NK-92 (cell line): Measurements from ENCODE around the gene SCG5.

ENCODE experiments used
- DNase-seq: peaks from one replicate; lab custom pipeline; 2025; ENCODE audit not compliant: unreplicated experiment; lab: John Stamatoyannopoulos, UW

SCG5 gene

DNA sequence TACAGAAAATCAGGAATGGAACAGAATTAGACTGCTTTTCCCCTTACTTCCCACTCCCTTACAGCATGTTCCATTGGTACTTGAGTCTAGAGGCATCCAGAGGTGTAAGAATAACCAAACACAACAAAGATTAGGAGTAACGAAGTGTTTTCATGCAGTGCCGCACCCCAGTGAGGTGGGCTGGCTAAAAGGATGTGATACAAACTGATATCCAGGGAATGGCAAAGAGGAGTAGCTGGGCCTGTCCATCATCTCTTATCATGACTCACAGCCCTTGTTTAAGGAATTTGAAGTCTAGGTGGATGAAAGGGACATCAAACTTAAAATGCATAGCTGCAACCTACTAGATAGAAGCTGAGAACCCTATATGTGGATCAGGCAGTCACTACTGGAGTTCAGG, 16.4 kb downstream of the SCG5 start:
- no peak for DNase-seq

DNA sequence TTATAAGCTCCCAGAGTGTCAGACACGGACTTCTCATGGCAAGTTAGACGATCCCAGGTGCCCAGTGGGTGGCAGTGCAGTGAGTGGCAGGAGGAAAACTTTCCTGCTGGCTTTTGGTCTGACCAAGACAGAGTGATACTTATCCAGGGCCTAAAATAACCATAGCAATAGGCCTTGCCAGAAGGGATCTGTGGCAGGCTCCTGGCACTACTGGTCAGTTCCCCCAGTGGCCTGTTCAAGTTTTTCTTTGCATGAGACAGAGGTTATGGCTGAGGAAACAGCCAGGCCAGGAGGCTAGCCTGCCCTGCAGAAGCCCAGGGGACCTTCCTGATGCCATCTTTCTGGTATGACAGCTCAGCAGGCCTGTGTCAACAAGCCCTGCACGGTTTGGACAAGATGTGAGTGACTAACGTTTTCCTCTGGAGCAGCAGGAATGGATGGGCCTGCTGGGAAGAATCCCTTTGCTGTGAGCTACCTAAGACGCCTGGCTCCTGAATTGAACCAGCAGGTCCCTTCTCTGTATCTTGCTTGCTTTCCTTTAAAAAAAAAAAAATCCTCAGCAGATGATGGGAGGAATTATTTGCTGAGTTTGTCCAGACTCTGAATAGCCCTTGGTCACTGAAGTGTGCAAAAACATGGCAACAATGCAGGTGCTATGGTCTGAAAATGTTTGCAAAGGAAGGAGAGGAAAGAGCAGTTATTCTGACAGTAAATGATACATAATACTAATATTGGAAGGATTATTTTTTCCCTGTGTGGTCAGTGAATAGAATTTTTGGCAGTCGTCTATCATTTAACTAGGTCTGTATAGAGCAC, 18.0 kb downstream of the SCG5 start:
- no peak for DNase-seq

DNA sequence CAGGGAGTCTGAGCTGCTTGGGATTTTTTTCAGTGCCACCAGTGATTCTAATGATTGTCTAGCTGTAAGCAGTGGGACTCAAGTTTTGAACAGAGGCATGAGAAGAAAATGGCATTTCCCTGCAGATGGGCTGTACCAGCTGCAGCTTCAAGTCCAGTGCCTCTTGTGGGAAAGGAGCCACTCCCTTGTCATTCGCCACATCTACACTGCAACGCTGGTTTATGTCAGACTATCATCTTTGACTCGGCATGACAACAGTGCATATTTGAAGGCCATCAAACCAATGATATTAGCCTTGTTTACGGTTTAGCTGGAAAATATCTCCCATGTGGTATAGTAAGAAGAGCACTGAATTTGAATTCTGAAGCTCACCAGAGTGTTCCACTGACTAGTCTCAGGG, 22.2 kb downstream of the SCG5 start:
- DNase-seq = no peak

DNA sequence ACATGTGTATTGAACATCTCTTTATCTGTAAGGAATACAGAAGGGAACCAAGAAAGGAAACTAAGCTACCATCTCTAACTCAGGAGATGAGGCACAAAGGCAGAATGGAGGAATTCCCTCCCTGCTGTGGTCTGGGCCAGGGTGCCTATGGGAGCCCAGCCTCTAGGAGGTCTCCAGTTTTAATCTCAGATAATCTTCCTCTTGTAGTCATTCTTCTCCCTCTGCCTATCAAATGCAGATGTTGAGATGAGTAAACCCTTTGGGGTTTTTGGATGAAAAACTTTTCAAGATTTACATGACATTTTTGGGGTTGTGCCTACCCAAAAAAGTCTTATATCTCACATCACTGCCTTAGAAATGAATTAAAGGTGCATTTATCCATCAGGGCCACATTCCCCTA, 23.3 kb downstream of the SCG5 start:
- DNase-seq = no peak

DNA sequence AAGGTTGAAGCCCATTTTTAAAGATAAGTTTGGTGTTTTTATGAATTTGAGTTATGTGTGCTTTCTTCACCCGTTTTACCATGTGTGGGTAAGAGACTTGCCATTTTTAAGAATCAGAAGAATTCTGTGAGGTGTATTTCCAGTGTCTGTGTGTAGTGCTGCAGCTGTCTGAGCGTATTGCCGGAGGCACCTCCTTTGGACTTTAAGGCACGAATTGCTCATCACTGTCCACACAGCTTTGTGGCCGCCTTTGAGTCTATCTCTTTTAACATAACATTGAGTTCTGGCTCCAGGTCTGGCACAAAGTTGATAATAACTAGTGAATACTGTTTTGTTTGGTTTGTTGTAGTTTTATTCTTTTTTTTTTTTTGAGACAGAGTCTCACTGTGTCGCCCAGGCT, 25.8 kb downstream of the SCG5 start:
- DNase-seq = no peak

DNA sequence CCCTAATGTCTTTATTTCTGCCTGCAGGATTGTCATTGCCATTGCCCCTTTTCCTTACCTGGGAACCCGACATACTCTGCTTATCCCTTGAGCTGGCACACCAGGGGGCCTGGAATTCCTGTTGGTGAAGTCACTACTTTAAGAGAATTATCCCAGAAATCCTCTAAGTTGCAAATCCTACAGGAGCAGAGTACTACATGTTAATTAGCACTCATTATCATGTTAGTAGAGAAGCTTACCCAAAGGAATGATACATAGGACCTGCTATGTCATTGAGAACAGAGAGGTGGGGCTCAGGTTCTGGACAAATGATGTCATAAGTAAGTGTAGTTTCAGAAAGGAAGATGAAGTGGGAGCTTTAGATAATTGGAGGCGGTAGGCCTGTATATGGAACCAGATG, 27.4 kb downstream of the SCG5 start:
- DNase-seq = no peak

DNA sequence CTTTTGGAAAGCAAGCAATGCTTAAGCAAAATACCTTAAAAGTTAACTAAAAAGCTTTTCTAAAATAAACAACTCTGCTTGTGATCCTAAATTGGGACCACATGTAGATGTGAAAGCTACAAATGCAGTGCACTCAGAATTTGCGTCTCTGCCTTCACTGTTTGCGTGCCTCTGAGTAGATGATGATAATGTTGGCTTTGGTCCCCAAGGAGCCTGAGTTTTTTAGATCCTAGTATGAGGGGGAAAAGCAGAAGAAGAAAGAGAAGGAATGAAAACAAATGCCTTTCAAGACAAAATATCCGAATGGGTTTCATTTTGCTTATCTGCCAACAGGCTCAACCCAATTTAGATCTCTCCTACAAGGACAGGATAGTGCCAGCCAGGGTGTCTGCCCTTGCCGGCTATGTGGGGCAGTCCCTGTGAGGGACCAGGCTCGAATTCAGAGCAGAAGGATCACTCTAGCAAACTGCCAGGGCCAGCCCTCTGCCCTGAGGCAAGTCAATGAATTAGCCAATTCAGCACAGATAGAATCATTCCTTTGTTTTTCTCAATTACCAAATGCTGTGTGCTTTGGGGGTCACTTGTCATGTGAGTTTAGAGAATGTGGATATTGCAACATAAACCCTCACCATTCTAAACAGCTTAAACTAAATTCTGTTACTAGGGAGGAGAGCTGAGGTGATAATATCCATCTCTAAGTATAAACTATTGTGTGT, 28.5 kb downstream of the SCG5 start:
- DNase-seq = no peak

DNA sequence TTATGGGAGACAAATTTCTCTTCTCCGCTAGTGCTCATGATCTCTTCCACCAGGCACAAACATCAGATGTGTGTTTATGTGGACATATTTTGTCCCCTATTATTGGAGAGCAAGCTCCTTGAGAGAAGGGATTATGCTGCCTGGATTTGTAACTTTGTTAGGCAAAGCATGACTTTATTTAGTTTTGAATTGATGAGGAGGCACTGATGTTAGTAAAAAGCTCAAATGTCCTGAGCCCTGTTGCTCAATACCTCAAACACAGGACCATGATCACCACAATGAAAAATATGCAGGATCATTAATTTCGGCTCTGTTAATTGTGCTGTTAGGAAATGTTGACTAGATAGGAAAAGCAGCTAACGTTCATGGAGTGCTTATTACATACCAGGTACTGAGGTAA, 29.1 kb downstream of the SCG5 start:
- DNase-seq = no peak

DNA sequence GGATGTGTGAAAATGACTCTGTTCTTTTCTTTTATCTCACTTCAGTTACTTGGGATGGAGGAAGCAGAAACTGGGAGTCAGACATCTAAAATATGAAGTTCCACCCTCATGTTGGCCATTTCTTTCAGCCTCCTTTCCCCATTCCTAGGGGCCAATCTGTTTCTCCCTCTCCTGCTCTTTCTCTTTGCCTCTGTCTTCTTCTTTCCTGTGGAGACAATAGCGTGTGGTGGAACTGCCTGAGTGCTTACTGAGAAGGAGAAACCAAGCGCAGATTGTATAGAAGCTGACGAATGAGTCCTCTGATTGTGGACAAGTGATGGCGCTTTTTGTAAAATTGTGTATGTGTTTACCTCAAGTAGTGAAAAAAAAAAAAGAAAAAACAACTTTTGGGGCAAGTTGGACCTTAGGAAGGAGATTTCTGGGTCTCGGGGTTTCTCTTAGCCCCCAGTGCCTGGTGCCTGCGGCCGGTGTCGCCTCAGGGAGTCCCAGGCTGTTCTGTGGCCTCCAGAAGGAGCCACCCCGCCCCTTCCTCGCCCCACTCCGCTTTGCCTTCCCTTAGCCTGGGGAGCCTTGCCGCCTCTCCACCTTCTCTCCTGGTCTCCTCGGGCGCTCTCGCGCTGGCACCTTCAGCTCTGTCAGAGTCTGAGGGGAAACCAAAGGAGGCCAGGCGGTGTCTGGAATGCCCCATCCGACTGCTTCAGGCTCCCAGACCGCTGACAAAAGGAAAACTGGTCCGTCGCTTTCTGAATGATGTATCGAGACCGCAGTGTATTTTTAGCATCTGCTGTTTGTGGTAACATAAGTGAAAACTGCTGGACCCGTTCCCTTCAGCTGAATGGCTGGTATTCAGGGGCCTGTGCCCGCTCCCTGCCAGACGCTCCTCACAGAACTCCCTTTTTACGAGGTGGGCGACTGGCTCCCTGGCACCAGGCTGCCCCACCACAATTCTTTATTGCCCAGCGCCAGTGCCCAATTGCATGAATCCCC, 30.1 kb downstream of the SCG5 start:
- DNase-seq = no peak

DNA sequence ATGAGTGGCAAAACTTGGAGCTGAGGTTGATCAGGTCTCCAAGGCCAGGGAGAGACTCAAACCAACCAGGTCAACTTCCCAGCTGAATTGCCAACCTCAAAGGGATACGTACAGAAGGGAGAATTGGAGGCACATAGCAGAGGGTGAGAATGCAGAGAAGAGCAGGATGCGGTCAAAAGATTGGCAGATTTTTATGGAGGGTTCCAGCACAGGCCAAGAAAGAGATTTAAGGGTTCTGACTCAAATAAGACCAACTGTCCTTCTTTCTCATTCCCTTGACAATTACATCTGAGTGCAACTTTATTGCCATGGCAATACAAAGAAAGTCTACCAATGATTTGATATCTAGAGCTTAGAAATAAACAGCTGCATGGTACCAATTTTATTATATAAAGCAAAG, 33.2 kb downstream of the SCG5 start:
- DNase-seq = no peak

DNA sequence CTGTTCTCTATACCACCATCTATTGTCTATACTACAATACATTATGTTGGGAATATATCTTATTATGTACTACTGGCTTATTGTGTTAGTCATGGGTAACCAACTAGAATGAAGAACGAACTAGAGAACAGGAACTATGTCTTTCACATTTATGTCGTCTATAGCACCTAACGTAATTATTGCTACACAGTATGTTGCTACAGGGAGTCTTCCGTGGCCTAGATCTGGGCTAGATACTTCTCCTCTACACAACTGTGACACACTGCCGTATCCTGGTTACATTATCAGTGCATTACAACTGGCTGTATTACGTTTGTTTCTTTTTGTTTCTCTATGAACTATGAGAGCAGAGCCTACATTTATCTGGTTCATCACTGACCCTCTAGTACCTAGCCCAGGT, 34.0 kb downstream of the SCG5 start:
- no peak for DNase-seq

DNA sequence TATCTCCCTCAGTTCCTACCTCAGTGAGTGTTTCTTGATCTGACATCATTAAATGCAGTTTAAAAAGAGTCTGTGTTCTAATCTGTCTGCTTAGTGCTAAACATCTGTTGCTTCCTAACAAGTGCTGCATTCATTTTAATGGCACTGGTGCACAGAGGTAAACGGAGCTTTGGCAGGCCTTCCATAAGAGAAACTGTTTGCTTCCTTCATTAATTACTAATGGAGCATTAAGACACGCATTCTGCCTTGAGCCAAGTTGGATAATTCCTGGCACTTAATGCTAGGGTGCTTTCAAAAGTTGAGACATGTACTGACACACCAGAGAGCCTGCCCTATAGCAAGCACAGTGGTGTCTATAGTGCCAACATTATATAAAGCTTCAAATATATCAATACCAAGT, 34.7 kb downstream of the SCG5 start:
- DNase-seq = no peak

DNA sequence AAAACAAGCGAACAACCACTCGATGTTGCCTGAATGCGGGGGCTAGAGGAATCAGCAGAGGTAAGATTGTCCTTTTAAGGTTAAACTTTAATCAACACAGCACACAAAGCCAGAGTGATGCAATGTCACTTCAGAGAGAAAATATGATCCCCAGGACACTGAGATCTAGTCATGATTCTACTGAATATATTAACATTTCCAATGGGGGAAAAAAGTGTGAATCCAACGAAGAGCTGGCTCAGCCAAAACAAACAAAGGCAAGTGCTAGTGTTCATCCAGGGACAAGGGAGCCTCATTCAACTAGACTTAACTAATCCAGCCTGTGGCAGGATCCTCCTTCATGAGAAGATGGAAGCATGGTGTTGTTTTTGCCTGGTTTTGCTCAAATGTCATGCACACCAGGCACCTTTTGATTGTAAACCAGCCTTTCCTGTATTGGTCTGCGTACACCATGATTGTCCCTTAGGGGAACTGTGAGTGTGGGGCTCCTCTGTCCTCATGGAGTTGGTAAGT, 35.8 kb downstream of the SCG5 start:
- DNase-seq = no peak

DNA sequence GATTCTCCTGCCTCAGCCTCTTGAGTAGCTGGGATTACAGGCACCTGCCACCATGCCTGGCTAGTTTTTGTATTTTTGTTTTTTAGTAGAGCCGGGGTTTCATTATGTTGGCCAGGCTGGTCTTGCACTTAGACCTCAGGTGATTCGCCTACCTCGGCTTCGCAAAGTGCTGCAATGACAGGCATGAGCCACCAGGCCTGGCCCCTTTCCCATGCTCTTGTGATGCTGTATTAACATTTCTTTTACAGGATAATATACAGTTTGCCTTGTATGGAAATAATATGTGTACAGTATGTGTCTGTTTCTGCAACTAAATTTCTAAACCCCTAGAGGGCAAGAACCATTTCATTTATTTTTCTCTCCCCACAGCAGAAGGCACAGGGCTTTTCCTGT, 37.8 kb downstream of the SCG5 start:
- no peak for DNase-seq

DNA sequence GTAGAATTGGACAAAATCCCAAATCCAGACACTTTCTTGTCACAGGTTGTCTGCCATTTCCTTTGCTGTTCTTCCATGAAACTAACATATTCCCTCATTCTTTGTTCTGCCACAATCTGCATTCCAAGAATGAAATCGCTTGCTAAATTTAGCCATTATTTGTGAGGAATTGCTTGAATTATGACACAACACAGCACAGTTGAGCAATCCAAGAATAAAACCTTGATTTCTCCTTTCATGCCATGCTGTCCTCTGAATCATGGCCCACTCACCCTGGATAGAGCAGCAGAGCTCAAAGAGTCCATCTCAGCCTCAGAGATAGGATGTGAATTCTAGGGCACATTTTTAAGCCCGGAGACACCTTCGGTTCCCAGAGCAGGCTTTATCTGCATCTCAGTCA, 41.1 kb downstream of the SCG5 start:
- no peak for DNase-seq

DNA sequence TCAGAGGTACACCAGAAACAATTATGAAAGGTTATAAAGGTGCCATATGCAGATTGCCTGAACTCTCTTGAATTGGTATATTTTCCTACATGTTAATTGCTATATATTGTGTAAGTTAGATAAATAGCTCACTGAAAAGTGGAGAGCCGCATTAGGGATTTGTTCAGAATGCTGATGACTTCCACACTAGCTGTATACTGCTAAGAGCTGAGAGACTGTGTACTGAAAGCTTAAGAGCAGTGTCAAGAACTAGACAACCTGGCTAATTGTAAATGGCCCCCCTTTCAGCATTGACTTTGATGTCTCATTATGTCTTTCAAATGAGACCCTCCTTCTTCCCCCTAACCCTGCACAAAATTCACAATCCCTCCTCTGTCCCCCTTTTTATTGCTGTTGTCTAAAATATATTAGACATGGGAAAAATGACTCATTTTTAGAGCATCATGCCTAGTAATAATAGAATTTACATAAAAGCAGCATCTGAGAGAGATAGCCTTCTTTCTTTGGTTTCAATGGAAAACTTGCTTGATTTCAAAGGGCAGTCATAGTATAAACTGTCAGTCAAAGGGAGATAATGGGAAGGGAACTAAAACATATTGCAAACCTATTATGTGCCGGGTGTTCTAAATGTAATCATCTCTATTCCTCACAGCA, 41.6 kb downstream of the SCG5 start:
- no peak for DNase-seq

DNA sequence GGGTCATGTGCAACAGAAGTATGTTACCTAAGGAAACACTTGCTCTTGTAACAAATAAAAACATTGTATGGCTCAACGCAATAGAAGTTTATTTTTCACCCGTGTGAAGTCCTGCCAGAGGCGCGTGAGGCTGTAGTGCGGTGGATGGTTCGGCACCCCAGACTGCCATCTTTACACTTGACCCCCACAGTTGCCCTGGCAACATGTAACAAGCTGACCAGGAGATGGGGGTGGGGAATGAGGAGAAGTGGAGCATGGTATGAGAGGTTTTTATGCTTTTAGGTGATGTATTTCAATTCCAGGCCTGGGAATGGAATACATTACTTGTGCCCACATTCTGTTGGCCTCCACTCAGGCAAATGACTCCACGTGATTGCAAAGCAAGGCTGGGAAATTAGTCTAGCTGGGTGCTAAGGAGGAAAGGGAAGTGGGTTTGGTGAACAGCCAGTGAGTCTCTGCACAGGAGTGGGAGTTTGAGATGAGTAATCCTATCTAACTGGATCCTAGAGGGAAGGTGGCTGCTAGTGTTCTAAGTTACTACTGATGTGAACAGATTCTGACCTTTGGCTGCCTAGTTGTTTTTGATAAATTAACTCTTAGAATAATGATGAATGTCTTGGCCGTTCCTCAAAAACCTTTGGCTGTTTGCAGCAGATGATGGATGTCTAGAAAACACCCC, 42.5 kb downstream of the SCG5 start:
- no peak for DNase-seq

DNA sequence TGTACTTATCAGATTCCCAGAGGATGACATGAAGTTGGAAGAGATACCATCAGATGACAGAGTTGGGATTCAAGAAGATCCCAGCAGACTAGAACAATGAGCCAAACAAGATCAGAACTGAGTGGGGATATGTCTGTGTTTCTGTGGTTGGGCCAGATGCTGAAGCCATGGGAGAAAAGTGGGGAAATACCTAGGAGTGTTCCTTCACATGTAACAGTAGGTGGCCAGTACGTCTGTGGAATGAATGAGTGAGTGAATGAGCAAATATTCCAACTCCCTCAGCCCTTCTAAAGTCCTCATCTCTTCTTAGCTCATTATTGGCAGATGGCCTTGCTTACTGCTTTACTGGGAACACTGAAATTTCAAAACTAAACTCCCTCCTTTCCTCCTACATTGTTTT, 44.1 kb downstream of the SCG5 start:
- no peak for DNase-seq

DNA sequence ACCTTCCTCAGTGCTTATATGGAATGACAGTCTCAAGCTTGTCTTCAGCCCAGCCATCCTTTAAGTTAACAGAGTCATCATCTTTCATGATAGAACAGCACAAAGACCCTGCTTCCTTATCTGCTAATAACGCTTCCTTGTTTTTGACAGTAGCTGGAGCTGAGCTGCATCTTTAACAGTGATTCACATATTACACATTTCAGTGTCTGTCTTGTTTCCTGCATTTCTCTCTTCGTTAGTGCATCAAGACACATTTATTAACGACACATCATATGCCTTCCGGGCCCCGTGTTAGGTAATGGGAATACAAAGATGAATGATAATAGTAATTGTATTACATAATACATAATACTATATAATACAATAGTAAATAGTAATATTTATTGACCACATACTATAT, 46.0 kb downstream of the SCG5 start:
- no peak for DNase-seq

DNA sequence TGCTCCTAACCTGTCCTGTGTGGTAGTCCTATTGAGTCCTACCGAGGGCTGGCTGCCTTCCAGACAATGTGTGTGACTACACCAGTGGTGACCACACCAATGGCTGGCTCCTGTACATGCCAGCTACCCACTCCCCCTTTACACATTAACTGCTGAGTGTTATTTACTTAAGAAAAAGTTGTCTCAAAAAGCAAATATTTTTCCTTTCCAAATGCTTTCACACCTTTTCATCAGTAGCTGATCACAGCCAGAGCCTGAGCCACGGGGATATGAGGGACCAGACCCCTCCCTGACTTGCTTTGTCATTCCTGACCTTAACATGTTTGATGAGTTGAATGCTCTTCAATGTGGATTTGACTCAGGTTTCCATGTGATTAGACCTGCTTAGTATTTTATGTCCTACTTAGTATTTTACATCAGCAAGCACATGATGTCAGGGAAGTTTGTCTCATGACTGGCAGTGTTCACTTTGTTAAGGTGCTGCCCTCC, 46.7 kb downstream of the SCG5 start:
- no peak for DNase-seq
